Liver (tissue), 9 donors: ENCODE data around the gene DNASE2B. TPM values are rescaled to one million over a fixed set of nuclear protein-coding genes. Genes with fewer than 3 reads are reported as not detected.

Experiments
- DNase-seq: peaks from one replicate; pipeline ENCODE4 v3.0.0-alpha.2; 2017; ENCODE audit warnings: low spot score
- H3K27ac ChIP-seq, 2 donors: one replicate each; pipeline ENCODE4 v1.7.0; 2013; ENCODE audit warnings: inconsistent platforms in 2 of 2, low read length in 2 of 2, control low read depth in 1 of 2, low read depth in 1 of 2, mild to moderate bottlenecking in 1 of 2
- H3K27me3 ChIP-seq, 4 donors: one replicate each; pipeline versions ENCODE4 v1.6.1 to v1.7.0; 2013; ENCODE audit warnings: low read length in 3 of 4, inconsistent platforms in 1 of 4, mild to moderate bottlenecking in 1 of 4, moderate library complexity in 1 of 4; ENCODE audit not compliant: control insufficient read depth in 4 of 4, insufficient read depth in 4 of 4
- H3K36me3 ChIP-seq, 4 donors: one replicate each; pipeline versions ENCODE4 v1.6.1 to v1.7.0; 2013; ENCODE audit warnings: low read length in 3 of 4, mild to moderate bottlenecking in 3 of 4, low read depth in 1 of 4, moderate library complexity in 1 of 4; ENCODE audit not compliant: control insufficient read depth in 4 of 4, insufficient read depth in 3 of 4
- H3K4me1 ChIP-seq, 4 donors: one replicate each; pipeline versions ENCODE4 v1.6.1 to v1.7.0; 2013; ENCODE audit warnings: low read length in 3 of 4, mild to moderate bottlenecking in 3 of 4, moderate library complexity in 1 of 4; ENCODE audit not compliant: control insufficient read depth in 4 of 4, insufficient read depth in 4 of 4
- H3K4me3 ChIP-seq, 3 donors: one replicate each; pipeline versions ENCODE4 v1.6.1 to v1.7.0; 2013; ENCODE audit warnings: low read length in 3 of 3, control low read depth in 1 of 3, low read depth in 1 of 3, mild to moderate bottlenecking in 1 of 3
- H3K9ac ChIP-seq, 2 donors: one replicate each; pipeline ENCODE4 v1.7.0; 2013; ENCODE audit warnings: low read length in 2 of 2, mild to moderate bottlenecking in 2 of 2, moderate library complexity in 2 of 2, control low read depth in 1 of 2, low read depth in 1 of 2
- H3K9me3 ChIP-seq, 4 donors: one replicate each; pipeline versions ENCODE4 v1.6.1 to v1.7.0; 2013; ENCODE audit warnings: low read length in 3 of 4; ENCODE audit not compliant: control insufficient read depth in 4 of 4
- ATF3 ChIP-seq: IDR thresholded peaks from 2 replicates; pipeline ENCODE4 v1.6.1; 2016; ENCODE audit warnings: antibody characterized with exemption
- EGR1 ChIP-seq, 2 donors: IDR thresholded peaks; 2 replicates each; pipeline ENCODE4 v1.6.1; 2016 to 2018; ENCODE audit warnings: antibody characterized with exemption in 2 of 2, low read depth in 2 of 2
- FOXA1 ChIP-seq: IDR thresholded peaks from 2 replicates; pipeline ENCODE4 v1.6.1; 2016; ENCODE audit warnings: antibody characterized with exemption
- FOXA2 ChIP-seq: IDR thresholded peaks from 2 replicates; pipeline ENCODE4 v1.6.1; 2016; ENCODE audit warnings: antibody characterized with exemption
- GABPA ChIP-seq, 2 donors: IDR thresholded peaks in 1 of 2; conservative IDR thresholded peaks in 1 of 2; 2 replicates each; pipeline ENCODE4 v1.6.1; 2016; ENCODE audit warnings: antibody characterized with exemption in 2 of 2, mild to moderate bottlenecking in 1 of 2, moderate library complexity in 1 of 2
- HNF4A ChIP-seq, 2 donors: conservative IDR thresholded peaks; 2 replicates each; pipeline ENCODE4 v1.6.1; 2016; ENCODE audit warnings: antibody characterized with exemption in 2 of 2, mild to moderate bottlenecking in 2 of 2
- HNF4G ChIP-seq: IDR thresholded peaks from 2 replicates; pipeline ENCODE4 v1.6.1; 2016; ENCODE audit warnings: antibody characterized with exemption
- JUND ChIP-seq, 2 donors: IDR thresholded peaks; 2 replicates each; pipeline ENCODE4 v1.6.1; 2016; ENCODE audit warnings: antibody characterized with exemption in 2 of 2
- RAD21 ChIP-seq, 2 donors: IDR thresholded peaks; 2 replicates each; pipeline ENCODE4 v1.6.1; 2016; ENCODE audit warnings: antibody characterized with exemption in 2 of 2, mild to moderate bottlenecking in 2 of 2
- RXRA ChIP-seq, 2 donors: IDR thresholded peaks; 2 replicates each; pipeline ENCODE4 v1.6.1; 2017 to 2018; ENCODE audit warnings: antibody characterized with exemption in 2 of 2, mild to moderate bottlenecking in 1 of 2
- SP1 ChIP-seq: IDR thresholded peaks from 2 replicates; pipeline ENCODE4 v1.6.1; 2018; ENCODE audit warnings: antibody characterized with exemption, mild to moderate bottlenecking
- TAF1 ChIP-seq: conservative IDR thresholded peaks from 2 replicates; pipeline ENCODE4 v1.6.1; 2016; ENCODE audit warnings: antibody characterized with exemption, mild to moderate bottlenecking
- WGBS: extraction: QIAGEN DNeasy Blood & Tissue Kit; methylation state at CpG from one replicate; pipeline ENCODE4 v1.1.7; 2013; 5-methylcytosine and 5-hydroxymethylcytosine counted together
- polyA plus RNA-seq, 2 donors: library from polyadenylated mRNA; stranded (reverse) in 1 of 2; unstranded in 1 of 2; fragments of 200-250 nt in 1 of 2; fragments of >200 nt in 1 of 2; fragmentation: Nextera tagmentation in 1 of 2; extraction: Ambion mirVana in 1 of 2; gene quantifications; one replicate each; pipeline versions ENCODE4 v1.2.1 to v1.2.3, GENCODE V29; 2013 to 2015
- total RNA-seq, 2 donors: library from RNA; depleted of rRNA; stranded (reverse); fragments of >200 nt; gene quantifications; one replicate each; pipeline ENCODE4 v1.2.3, GENCODE V29; 2014
- TF ChIP-seq, protein P1 (sequence below): IDR thresholded peaks from 2 replicates; pipeline ENCODE4 v1.6.1; 2016; ENCODE audit warnings: antibody characterized with exemption, mild to moderate bottlenecking
- TF ChIP-seq, protein P2 (sequence below): IDR thresholded peaks from 2 replicates; pipeline ENCODE4 v1.6.1; 2016; ENCODE audit warnings: antibody characterized with exemption
- TF ChIP-seq, protein P3 (sequence below): IDR thresholded peaks from 2 replicates; pipeline ENCODE4 v1.6.1; 2016; ENCODE audit warnings: antibody characterized with exemption
- TF ChIP-seq, protein P4 (sequence below): fragments of 150-350 bp; IDR thresholded peaks from 2 replicates; pipeline ENCODE4 v1.5.1; 2017; ENCODE audit warnings: improper control_type of control experiment, low read depth, low read length; ENCODE audit not compliant: missing input control
- donor health status: healthy.
- donor health status: healthy.
- donor health status: healthy.
- donor health status: healthy.
- donor health status: healthy.

Gene DNASE2B
- total and polyA plus RNA-seq, 4 donors = not detected

DNA sequence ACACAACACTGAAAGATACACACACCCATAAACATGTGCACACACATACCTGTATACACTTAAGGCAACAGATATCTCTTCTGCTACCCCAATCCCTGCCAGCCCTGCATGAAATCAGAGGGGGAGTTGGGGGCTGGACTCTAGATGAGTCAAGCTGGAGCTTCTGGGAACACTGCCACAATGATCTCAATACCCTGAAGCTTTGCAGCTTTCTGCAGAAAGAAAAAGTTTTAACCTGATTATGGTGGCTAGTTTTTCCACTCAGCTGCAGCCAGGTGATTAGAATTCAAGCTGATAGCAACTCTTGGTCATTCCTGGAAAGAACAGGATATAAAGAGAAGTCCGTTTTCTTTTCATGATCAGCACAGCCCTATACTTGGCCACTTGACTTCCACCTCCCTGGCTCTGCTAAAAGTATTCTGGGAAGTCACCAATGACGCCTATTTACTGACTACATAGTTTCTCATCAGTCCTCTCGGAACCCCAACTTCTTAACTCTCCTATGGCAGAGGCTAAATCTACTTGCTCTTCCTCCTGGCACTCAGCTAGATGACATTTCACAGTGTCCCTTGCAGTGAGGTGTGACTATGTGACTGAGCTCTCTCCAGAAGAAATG is 20.7 kb upstream of the DNASE2B start:
- no peak for TF ChIP-seq TAF1
- TF ChIP-seq JUND (IDR thresholded peaks at IDR 0.05) = no peak
- no peak for TF ChIP-seq EGR1 (IDR thresholded peaks at IDR 0.05; ENCODE audit: low read depth in 2 of 2)
- TF ChIP-seq FOXA1 = no peak
- TF ChIP-seq HNF4G = no peak
- no peak for TF ChIP-seq ATF3
- Histone ChIP-seq H3K27ac (no peak overlapping the region), H3K27me3 (no peaks in the 10 kb centered on the region)

DNA sequence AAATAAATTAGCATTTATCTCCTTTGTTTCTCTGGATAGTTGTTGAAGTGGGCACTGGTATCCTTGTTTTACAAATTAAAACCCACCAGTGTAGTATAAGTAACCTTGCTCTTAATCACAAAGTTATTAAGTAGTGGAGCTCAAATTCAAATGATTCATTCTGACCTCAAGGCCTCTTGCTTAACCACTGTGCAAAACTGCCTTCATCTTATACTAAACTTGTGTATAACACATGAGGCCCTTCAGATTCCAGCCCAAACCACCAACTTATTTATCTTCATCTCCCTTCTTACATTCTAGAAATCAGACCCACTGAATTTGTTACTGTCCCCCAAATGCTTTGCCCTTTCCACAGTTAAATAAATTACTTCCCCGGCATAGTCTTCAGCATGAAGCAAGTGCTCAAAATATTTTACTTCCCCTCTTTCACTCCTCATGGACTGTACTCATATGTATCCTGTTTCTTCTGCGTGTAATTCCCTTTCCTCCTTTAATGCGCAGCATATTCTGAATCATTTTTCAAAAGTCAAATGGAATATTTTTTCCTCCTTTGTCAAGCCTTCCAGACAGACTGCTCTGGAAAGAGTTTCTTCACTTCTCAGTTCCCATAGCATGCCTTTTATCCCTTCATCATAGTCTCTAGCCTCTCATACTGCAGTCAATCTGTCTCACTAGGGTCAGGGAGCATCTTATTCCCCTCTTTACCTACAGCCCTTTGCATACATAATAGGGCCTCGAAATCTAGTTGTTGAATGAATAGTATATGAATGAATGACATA is 19.0 kb upstream of the DNASE2B start:
- Histone ChIP-seq H3K9me3 (no peaks in the 10 kb centered on the region), H3K4me3 (no peak overlapping the region), H3K27ac (no peak overlapping the region), H3K9ac (no peak overlapping the region), H3K4me1 (no peaks in the 10 kb centered on the region), H3K27me3 (no peaks in the 10 kb centered on the region), H3K36me3 (no peaks in the 10 kb centered on the region)
- TF ChIP-seq, protein P1, sequence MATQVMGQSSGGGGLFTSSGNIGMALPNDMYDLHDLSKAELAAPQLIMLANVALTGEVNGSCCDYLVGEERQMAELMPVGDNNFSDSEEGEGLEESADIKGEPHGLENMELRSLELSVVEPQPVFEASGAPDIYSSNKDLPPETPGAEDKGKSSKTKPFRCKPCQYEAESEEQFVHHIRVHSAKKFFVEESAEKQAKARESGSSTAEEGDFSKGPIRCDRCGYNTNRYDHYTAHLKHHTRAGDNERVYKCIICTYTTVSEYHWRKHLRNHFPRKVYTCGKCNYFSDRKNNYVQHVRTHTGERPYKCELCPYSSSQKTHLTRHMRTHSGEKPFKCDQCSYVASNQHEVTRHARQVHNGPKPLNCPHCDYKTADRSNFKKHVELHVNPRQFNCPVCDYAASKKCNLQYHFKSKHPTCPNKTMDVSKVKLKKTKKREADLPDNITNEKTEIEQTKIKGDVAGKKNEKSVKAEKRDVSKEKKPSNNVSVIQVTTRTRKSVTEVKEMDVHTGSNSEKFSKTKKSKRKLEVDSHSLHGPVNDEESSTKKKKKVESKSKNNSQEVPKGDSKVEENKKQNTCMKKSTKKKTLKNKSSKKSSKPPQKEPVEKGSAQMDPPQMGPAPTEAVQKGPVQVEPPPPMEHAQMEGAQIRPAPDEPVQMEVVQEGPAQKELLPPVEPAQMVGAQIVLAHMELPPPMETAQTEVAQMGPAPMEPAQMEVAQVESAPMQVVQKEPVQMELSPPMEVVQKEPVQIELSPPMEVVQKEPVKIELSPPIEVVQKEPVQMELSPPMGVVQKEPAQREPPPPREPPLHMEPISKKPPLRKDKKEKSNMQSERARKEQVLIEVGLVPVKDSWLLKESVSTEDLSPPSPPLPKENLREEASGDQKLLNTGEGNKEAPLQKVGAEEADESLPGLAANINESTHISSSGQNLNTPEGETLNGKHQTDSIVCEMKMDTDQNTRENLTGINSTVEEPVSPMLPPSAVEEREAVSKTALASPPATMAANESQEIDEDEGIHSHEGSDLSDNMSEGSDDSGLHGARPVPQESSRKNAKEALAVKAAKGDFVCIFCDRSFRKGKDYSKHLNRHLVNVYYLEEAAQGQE = no peak
- TF ChIP-seq JUND (IDR thresholded peaks at IDR 0.05) = no peak
- no peak for TF ChIP-seq EGR1 (IDR thresholded peaks at IDR 0.05; ENCODE audit: low read depth in 2 of 2)
- no peak for TF ChIP-seq ATF3
- no peak for TF ChIP-seq GABPA (IDR thresholded peaks at IDR 0.05 in 1 of 2, conservative IDR thresholded peaks at IDR 0.05 in 1 of 2)
- TF ChIP-seq, protein P2, sequence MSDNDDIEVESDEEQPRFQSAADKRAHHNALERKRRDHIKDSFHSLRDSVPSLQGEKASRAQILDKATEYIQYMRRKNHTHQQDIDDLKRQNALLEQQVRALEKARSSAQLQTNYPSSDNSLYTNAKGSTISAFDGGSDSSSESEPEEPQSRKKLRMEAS = no peak
- WGBS = 84% methylated on average over 4 of the region's 4 CpGs
- DNase-seq = no peak

More for the DNA sequence above, 20.7 kb upstream of the DNASE2B start:
- no peak overlapping the region for H3K9ac ChIP-seq
- 69% methylated on average over 3 of the region's 3 CpGs for WGBS
- DNase-seq = no peak
- no peaks in the 10 kb centered on the region for H3K36me3 ChIP-seq
- no peaks in the 10 kb centered on the region for H3K9me3 ChIP-seq
- H3K4me1 ChIP-seq = no peaks in the 10 kb centered on the region
- no peak overlapping the region for H3K4me3 ChIP-seq

GRCh38 chr1:84379917-84380180 is 18.4 kb upstream of the DNASE2B start:
- Histone ChIP-seq H3K9me3 (no peaks in the 10 kb centered on the region), H3K27me3 (no peaks in the 10 kb centered on the region), H3K36me3 (no peaks in the 10 kb centered on the region), H3K9ac (no peak overlapping the region), H3K4me1 (no peaks in the 10 kb centered on the region), H3K4me3 (no peak overlapping the region), H3K27ac (no peak overlapping the region)
- whole genome bisulfite sequencing = 71% methylated on average over 1 of the region's 1 CpG
- DNase-seq = no peak
- TF ChIP-seq, protein P3, sequence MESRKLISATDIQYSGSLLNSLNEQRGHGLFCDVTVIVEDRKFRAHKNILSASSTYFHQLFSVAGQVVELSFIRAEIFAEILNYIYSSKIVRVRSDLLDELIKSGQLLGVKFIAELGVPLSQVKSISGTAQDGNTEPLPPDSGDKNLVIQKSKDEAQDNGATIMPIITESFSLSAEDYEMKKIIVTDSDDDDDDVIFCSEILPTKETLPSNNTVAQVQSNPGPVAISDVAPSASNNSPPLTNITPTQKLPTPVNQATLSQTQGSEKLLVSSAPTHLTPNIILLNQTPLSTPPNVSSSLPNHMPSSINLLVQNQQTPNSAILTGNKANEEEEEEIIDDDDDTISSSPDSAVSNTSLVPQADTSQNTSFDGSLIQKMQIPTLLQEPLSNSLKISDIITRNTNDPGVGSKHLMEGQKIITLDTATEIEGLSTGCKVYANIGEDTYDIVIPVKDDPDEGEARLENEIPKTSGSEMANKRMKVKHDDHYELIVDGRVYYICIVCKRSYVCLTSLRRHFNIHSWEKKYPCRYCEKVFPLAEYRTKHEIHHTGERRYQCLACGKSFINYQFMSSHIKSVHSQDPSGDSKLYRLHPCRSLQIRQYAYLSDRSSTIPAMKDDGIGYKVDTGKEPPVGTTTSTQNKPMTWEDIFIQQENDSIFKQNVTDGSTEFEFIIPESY = no peak
- TF ChIP-seq SP1 (no peak), HNF4A (conservative IDR thresholded peaks at IDR 0.05) (no peak), HNF4G (no peak), JUND (IDR thresholded peaks at IDR 0.05) (no peak), FOXA2 (no peak), RXRA (IDR thresholded peaks at IDR 0.05) (no peak), RAD21 (IDR thresholded peaks at IDR 0.05) (no peak), EGR1 (IDR thresholded peaks at IDR 0.05; ENCODE audit: low read depth in 2 of 2) (no peak), TAF1 (no peak)
- TF ChIP-seq, protein P4, sequence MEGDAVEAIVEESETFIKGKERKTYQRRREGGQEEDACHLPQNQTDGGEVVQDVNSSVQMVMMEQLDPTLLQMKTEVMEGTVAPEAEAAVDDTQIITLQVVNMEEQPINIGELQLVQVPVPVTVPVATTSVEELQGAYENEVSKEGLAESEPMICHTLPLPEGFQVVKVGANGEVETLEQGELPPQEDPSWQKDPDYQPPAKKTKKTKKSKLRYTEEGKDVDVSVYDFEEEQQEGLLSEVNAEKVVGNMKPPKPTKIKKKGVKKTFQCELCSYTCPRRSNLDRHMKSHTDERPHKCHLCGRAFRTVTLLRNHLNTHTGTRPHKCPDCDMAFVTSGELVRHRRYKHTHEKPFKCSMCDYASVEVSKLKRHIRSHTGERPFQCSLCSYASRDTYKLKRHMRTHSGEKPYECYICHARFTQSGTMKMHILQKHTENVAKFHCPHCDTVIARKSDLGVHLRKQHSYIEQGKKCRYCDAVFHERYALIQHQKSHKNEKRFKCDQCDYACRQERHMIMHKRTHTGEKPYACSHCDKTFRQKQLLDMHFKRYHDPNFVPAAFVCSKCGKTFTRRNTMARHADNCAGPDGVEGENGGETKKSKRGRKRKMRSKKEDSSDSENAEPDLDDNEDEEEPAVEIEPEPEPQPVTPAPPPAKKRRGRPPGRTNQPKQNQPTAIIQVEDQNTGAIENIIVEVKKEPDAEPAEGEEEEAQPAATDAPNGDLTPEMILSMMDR = no peak
